Measurements from ENCODE around the gene CALD1.

- TF ChIP-seq EZH2 (IDR thresholded peaks at IDR 0.05; ENCODE audit: borderline replicate concordance, low read depth, low read length, severe bottlenecking) (no peak), CTCF (IDR thresholded peaks at IDR 0.05; ENCODE audit: borderline replicate concordance, extremely low read depth, low read length, poor library complexity, severe bottlenecking) (no peak)
Observed at GRCh38 chr7:134949171-134949570, 169.7 kb downstream of the CALD1 start.

Measured in DND-41 (cell line).